ENCODE measurements around the gene GSTK1.
A peak's percentile ranks its signal among the peaks of the same experiment; 100 is the strongest.
"Not testable (repeated sequence)": the region's sequence is repeated elsewhere in the genome, so short reads cannot be mapped to it uniquely, and the experiment has no call there.

GSTK1 gene

DNA sequence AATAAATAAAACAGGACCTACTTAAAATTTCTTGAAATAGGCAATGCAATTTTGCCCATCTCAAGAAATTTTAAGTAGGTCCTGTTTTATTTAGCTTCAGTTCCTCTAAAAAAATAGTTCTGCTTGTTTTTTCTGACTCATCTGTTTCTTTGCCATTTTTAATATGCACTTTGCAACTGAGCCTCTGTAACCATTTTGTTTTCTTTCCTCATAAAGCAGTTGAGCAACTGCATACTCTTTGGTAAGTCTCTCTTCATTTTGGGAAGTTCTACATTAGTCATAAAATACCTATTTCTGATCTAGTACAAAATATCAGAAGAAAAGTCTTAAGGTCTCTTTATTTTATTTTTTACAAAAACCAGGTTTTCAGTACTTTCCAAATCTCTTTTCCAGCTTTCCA, 23.4 kb upstream of the GSTK1 start:
- DNase-seq, result no peak

- DNase-seq, result peak; percentile 78
Measured at GRCh38 chr7:143240291-143241168, 22.7 kb upstream of the GSTK1 start.

DNA sequence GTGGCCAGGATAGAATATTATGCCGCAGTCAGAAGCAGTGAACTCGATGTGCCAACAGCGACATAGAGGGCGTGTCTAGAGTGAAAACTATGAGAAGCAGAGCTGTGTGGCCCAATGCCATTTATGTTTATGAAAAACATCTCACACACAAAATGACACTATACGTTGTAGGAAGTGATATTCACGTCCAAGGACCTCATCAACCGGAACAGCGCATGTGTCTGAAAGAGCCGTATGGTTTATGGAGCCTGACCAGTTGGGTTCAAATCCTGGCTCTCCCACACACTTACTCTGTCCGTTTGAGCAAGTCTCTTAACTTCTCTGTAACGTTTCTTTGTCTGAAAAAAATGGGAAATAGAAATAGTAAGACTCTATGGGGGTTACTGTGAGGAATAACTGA, 20.9 kb upstream of the GSTK1 start:
- no peak for DNase-seq

- DNase-seq, result no peak
Measured at GRCh38 chr7:143243111-143243510, 20.1 kb upstream of the GSTK1 start.

- no peak for DNase-seq
Measured at GRCh38 chr7:143243614-143244013, 19.6 kb upstream of the GSTK1 start.

DNA sequence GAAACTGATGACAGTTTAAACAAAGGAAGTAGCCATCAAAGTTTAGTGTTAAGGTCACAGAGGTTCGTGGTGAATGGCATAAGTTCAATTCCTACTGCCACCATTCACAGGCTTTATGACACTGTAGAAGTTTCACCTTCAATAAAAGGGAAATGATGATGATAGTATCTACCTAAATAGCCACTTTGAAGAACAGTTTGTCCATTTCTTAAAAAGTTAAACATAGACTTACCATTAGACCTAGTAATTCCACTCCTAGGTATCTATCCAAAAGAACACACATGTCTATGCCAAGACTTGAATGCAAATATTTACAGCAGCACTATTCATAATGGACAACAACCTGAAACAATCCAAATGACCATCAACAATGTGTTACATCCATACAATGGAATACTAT, 18.9 kb upstream of the GSTK1 start:
- no peak for DNase-seq

DNA sequence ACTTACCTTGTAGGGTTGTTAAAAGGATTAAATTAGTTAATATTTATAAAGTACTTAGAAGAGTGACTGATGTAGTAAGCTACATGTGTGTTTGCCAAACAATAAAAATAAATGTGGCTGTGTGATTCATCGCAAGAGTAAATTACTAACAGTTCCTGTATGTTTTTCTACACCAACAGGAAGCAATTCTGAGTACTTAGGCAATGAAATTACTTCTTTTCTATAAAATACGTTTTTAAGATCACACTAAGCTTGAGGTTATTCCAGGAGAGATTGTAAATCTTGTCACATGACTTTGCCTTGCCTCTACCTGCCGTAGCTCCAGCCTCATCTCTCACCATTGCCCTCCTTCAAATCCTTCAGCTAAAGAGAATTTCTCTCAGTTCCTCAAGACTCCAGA, 18.1 kb upstream of the GSTK1 start:
- no peak for DNase-seq

GRCh38 chr7:143247372-143247771, 15.9 kb upstream of the GSTK1 start:
- DNase-seq, result no peak

- DNase-seq, result no peak
Measured at GRCh38 chr7:143248761-143249354, 14.4 kb upstream of the GSTK1 start.

DNA sequence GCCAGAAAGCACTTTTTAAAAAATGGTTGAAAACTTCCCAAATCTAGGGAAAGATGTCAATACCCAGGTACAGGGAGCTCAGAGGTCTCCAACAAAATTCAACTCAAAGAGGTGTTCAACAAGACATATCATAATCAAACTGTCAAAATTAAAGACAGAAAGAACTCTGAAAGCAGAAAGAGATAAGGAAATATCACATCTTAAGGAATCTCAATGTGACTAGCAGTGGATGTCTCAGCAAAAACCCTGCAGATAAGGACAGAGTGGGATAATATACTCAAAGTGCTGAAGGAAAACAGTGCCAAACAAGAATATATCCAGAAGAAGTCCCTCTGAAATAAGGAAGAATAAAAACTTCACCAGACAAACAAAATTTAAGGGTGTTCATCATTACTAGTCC, 13.0 kb upstream of the GSTK1 start:
- no peak for DNase-seq

DNA sequence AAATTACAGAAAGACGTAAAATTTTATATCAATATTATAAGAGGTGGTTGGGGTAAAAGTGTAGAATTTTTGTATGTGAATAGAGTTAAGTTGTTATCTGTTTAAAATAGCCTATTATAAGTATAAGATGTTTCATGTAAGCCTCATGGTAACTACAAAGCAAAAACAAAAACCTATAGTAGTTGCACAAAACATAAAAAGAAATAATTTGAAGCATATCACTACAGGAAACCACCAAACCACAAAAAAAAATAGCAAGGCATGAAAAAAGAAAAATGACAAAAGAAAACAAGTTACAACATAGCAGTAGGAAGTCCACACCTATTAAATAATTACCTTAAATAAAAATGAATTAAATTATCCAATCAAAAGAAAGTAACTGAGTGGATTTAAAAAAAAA, 12.4 kb upstream of the GSTK1 start:
- no peak for DNase-seq

GRCh38 chr7:143252006-143252405, 11.2 kb upstream of the GSTK1 start:
- no peak for DNase-seq

DNA sequence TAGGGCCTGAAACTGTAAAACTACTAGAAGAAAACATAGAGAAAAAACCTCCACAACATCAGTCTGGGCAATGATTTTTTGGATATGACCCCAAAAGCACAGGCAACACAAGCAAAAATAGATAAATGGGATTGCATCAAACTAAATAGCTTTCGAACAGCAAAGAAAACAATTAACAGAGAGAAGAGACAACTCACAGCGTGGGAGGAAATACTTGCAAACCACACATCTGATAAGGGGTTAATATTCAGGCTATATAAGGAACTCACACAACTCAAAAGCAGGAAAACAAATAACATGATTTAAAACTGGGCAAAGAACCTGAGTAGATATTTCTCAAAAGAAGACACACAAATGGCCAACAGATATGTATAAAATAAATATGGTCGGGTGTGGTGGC, 7.7 kb upstream of the GSTK1 start:
- DNase-seq, result no peak

GRCh38 chr7:143256325-143256724, 6.9 kb upstream of the GSTK1 start:
- DNase-seq, result no peak

DNA sequence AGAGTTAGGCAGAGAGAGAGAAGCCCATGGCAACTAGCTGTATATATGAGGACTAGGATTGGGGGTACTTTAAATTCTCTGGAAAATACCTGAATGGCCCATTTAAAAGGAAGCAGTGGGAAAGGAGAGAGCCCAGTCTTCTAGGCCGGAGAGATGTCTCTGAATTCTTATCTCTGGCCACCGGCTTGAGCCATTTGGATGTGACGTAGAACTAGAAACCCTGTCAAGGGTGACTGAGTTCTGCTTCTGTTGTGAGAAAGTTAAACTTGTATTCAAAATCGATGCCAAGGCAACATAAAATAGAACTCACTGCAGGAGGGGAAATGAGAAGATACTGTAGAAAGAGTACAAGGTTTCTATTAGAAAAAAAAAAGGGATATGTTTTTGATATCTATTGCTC, 6.3 kb upstream of the GSTK1 start:
- no peak for DNase-seq

- DNase-seq, result no peak
Measured at GRCh38 chr7:143257501-143257900, 5.7 kb upstream of the GSTK1 start.

GRCh38 chr7:143258831-143259230, 4.4 kb upstream of the GSTK1 start:
- DNase-seq, result no peak

GRCh38 chr7:143259765-143260164, 3.5 kb upstream of the GSTK1 start:
- DNase-seq, result no peak

GRCh38 chr7:143261901-143262300, 1.3 kb upstream of the GSTK1 start:
- DNase-seq, result no peak

- not testable (repeated sequence) for DNase-seq
Measured at GRCh38 chr7:143264196-143264568, 941 bp downstream of the GSTK1 start.

- no peak for DNase-seq
Measured at GRCh38 chr7:143265017-143265693, 1.9 kb downstream of the GSTK1 start.

- DNase-seq, result no peak
Measured at GRCh38 chr7:143269251-143269650, 6.0 kb downstream of the GSTK1 start.

GRCh38 chr7:143271240-143271639, 8.0 kb downstream of the GSTK1 start:
- no peak for DNase-seq

DNA sequence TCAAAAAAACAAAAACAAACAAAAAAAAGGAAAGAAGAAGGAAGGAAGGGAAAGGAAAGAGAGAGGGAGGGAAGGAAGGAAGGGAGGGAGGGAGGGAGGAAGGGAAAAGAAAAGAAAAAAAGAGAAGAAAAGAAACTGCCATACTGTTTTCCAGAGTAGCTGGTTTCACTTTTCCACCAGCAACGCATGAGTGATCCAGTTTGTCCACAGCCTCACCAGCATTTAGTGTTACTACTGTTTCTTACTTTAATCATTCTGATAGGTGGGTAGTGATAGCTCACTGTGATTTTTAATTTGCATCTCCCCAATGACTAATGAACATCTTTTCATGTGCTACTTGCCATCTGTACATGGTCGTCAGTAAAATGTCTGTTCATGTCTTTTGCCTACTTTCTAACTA, 9.6 kb downstream of the GSTK1 start:
- DNase-seq, result no peak

Data from RPMI8226 (cell line).